Stimulated activated CD4-positive, alpha-beta T cell treated with anti-CD3 and anti-CD28 coated beads, Interleukin-15, amount 100 ng/mL, for 24 hours (primary cell): ENCODE results near the gene SNCAIP.

Source experiments
- DNase-seq: peaks from one replicate; pipeline ENCODE4 v3.0.0-alpha.2; 2020

SNCAIP gene

DNA sequence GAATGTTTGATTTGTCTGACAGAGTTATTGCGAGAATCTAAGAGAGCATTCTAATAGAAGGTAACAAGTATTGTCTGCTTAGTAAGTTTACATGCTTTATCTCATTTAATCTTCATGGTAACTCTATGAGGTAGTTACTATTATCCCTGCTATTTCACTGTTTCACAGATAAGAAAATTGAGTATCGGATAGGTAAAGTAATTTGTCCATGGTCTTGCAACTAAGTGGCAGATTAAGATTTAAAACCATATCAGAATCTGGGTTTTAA, 118.2 kb downstream of the SNCAIP start:
- no peak for DNase-seq

GRCh38 chr5:122431298-122431697, 119.3 kb downstream of the SNCAIP start:
- DNase-seq, result no peak

DNA sequence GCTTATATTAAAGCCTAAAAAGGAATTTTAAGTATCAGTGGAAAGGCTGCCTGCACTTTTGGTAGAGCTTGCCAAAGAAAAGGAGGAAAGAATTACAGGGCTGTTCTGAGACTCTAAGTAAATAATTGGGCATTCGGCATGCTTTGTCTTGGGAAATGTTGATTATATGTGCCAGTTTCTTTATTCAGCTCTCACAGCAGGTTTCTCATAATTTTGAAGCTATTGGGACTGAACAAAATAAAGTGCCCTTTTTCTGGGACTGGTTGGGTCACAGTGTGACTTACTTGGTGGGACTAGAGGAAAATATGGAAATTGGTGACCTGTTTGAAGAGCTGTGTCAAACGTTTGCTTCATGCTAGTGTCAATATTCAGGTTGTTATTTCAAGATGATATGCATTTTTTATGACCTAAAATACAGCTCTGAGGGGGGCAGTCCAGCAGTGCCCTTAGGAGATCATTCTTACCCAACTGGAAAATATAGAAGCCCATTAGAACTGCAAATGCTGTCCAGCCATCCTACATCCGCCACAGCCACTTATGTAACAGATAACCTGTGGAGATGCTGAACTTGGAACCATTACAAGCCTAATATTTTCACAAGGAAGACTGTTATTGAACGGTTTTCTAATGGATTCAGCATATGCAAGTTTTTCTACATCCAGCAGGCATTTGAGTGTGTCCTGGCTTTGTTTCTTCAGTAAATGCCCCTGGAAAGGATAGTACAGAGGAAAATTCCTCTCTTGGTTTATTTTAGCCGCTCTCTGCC, 122.4 kb downstream of the SNCAIP start:
- DNase-seq, result no peak

DNA sequence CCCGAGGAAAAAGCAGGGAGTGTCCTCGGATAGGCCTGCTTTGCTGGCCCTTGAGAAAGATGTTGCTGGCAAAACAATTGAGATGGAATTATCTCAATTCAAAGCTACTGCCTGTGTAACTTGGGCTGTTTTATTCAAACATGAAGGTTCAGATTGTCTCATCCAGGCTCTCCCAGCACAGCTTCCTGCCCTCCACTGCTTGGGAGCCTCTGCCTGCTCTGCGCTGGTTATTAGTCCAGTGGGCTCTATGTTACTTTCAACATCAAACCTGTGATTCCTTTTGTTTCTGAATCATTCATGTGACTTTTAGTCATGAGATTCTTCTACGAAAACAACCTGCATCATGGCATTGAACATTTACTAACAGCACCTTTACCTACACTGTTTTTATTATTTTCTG, 123.2 kb downstream of the SNCAIP start:
- no peak for DNase-seq

GRCh38 chr5:122435761-122436160, 123.7 kb downstream of the SNCAIP start:
- DNase-seq, result no peak

DNA sequence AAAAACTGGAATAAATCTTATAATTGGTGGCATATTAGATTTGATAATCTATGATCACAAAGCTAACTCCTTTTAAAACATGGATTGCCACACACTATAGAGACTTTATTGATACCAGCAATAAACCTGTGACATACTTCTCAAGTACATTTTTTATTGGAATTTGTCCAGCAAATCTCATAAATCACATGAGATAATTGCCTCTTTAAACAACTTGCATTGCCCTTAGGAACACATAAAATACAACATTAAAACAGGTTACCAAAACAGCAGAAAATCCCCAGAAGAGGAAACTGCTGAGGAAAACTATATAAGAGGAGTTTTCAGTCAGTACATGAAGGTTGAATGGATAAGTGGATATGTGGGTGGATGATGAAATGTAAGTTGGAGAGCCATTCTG, 124.6 kb downstream of the SNCAIP start:
- no peak for DNase-seq

- no peak for DNase-seq
Observed at GRCh38 chr5:122439645-122440044, 127.6 kb downstream of the SNCAIP start.

DNA sequence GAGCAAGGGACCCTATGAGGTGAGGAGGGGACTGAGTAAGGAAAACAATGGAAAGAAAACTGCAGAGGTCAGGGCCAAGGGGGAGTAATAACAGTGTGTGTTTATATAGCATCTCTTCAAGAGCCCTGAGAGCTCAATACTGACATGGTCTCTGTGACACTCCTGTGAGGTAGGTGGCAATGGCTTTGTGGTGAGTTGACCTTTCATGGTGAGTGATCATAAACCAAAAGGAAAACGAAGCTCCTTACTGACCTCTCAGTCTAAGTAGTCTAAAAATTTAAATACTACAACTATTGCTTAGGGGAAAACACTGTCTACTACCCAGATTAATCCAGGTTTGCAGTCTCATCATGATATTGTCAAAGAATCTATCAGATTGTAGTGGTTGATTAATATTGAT, 130.9 kb downstream of the SNCAIP start:
- DNase-seq, result no peak

DNA sequence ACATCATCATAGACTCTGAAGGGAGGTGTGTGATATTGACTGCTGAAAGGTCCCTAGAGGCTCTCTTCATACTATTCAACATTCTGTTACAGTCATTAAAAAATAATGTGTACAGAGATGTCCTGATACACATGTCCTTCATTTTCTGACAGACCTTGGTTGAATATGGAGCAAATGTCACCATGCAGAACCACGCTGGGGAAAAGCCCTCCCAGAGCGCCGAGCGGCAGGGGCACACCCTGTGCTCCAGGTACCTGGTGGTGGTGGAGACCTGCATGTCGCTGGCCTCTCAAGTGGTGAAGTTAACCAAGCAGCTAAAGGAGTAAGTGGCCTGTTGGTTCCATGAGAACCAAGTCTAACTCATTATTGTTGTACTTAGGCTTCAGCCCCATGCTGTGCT, 132.4 kb downstream of the SNCAIP start:
- no peak for DNase-seq

DNA sequence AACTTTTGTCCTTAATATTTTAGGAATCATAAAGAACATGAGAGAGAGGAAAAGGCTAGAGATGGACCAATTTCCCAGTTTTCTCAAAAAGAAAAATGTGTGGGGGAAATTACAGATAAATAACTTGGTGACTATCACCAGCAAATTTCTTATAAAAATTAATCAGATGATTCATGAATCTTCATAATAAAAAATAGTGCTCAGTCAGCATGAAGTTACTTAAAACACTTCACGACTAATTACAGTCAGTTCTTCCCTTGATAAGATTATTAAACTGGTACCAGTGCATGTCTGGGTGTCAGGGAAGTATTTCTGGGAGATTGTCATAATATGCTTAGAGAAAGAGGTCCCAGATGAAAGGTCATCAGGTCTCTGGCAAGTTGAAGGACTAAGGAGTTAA, 133.0 kb downstream of the SNCAIP start:
- no peak for DNase-seq

DNA sequence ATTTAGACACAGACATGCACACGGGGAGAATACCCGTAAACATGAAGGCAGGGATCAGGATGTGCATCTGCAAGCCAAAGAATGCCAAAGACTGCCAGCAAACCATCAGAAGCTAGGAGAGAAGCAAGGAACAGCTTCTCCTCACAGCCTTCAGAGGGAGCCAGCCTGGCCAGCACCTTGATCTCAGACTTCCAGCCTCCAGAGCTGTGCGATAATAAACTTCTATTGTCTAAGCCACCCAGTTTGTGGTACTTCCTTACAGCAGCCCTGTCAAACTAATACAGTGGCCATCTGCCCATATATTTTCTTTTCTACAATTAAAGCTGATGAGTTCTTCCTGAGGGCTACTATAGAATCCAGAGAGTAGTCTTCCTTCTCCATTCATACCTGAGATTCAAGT, 135.0 kb downstream of the SNCAIP start:
- no peak for DNase-seq

GRCh38 chr5:122447879-122448278, 135.8 kb downstream of the SNCAIP start:
- DNase-seq, result no peak

DNA sequence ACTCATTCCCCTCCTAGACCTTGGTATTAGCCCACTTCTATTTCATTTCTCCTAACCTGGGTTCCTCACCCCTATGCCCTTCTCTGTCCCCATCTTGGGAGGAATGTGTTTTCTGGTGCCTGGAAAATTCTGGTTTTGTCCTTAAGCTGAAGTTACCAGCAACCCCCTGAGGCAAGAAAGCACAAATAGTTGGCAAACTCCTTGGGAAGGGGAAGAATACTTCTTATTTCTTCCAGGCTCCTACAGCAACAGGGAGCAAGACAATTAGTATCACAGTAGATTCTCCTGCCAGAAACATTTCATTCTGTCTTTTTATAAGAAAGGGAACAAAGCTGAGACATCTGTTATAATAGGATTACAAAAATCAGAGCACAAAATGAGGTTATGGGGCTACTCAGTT, 142.5 kb downstream of the SNCAIP start:
- DNase-seq, result no peak

DNA sequence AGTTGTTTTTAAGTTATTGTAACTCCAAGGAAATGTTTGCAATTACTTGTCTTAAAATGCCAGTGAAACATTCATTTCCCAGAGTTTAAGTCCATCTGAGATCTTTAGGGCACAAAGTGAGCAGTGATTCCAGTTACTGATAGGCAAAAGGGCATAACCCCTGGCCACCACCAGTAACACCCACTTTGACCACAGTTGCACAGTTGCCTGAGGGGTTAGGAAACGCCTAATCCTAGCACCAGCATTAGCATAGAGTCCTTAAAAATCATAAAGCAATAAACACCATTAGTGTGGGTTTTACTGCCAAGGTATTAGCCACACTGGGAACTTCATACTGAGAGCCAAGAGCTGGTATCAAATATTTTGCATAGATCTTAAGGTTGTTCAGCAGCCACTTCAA, 143.9 kb downstream of the SNCAIP start:
- no peak for DNase-seq

- no peak for DNase-seq
Observed at GRCh38 chr5:122457178-122457826, 145.3 kb downstream of the SNCAIP start.

DNA sequence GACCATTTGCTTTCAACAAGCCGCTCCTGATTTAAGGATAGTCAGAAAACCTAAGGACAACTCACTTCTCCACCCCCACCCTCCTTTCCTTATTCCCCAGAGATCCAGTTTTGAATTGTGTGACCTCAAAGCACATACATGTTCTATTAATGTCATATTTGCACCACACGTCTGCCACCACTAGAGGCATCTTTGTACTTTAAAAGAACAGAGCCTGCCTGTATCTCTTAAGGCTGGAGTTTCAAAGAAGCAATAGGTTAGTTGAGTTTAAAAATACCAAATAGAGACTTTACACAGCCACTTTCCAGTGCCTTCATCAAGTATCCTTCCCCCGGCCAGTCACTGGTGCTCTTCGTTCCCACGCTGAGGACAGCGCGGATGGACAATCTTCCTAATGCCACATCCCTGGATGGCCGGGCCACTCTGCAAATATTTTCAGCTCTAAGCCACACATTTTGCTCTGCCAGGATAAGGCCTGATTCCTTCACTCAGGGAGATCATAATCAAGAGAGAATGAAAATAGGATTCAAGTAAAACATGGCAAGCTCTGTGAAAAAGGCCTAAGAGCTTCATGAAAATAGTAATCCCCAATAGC, 146.3 kb downstream of the SNCAIP start:
- no peak for DNase-seq

- DNase-seq, result no peak
Observed at GRCh38 chr5:122462486-122462885, 150.4 kb downstream of the SNCAIP start.

DNA sequence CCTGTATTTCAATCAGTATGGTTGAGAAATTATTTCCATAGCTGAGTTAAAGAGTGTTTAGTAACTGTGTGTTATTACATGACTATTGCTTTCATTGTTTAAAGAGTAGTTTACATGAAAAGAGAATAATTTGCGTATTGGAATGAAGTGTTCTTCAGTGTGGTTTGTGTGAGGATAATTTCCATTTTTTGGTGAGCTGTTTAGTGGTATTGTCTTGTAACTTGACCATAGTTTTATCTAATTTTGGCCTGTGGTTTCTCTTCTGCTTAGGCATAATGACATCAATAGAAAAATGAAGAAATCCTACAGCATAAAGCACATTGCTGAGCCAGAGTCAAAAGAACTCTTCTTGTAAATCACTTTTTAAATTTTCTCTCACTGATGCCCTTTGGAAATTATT, 151.2 kb downstream of the SNCAIP start:
- DNase-seq, result no peak

DNA sequence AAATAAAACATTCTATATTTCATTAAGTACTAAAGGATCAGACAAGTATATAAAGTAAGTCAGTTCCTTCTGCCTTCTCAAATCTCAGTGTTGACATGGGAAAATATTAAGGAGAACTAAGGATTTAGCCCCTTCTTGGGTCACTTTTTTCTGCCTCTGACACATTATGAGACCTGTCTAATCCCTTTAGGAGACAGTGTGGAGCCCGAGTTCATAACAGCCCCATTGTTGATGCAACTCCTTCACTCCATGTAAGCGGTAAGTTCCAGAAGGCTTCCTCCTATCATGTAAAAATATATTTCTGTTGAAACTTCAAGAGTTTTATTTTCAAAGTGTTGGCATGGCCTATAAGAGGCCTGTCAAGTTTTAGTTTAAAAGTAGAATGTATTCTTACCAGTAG, 152.2 kb downstream of the SNCAIP start:
- no peak for DNase-seq

DNA sequence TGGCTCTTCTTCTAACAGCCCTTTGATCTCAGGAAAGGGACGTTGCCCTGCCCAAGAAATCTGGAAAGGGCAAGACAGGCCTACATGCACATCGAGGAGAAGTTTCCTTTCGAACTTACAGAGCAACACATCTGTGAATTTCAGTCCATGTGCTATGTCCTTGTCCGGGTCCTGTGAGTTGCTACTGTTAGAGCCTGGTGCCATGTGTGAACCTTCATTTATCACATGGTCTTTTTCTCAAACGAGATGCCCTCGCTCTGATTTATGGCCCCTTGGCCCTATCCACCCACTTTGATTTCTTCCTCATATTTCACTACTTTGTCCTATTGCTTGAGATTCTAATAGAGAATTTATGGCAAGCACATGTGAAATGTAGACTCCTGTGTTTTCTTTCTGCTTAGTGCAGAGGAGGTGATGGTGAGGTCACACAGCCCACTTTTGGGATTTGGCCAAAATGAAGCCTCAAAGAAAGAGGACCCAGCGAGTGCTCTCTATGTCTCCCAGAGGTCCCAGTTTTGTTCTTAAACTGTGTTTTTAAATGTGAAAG, 153.1 kb downstream of the SNCAIP start:
- no peak for DNase-seq

DNA sequence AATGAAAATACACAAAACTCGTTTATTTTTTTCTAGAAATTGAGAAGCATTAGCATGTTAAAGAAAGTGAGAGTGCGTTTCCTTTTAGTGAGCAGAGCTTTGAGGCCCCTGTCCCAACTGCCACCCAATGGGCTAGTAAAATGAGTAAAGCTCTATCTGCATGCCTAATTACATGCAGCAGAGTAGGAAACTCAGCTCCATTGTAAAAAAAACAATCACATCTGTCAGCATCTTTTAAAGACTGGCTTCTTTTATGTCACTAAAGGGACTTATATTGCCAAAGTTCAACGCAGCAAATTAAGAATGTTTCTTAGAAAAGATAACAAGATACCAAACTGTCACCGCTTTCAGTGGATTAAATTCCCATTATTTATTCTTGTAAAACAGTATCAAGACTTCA, 154.0 kb downstream of the SNCAIP start:
- DNase-seq, result no peak

DNA sequence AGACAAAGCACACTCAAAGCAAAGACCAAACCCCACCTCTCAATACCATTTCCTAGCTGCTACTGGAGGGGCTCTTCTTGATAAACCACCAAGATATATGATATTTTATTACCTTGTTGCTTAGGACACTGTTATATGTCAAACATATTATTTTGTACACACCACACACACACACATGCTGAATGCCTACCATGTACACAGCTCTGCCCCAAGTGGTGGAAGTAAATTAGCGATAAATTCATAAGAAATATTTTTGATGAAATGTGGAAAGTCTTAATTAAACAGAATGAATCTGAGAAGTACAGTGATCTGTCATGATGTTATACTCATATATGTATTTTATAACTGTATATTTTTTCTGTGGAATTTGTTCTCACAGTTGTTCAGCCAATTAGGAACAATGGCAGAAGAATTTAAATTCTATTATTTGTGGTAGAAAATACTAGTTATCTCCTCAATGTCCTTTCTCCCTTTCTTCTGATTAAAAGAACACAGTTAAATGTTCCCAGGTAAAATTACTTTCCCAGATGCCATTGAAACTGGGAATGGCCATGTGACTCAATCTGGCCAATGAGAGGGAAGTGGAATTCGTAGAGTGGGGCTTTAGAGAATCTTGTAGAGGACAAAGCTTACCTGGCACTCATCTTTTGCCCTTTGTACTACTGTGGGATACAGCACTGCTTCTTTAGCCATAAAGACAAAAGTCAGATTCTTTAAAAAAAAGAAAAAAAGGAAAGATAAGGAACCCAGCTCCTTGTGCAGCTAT, 156.5 kb downstream of the SNCAIP start:
- DNase-seq, result no peak

- no peak for DNase-seq
Observed at GRCh38 chr5:122469384-122469919, 157.4 kb downstream of the SNCAIP start.
